ENCODE results near the gene IGF1.

Gene IGF1

DNA sequence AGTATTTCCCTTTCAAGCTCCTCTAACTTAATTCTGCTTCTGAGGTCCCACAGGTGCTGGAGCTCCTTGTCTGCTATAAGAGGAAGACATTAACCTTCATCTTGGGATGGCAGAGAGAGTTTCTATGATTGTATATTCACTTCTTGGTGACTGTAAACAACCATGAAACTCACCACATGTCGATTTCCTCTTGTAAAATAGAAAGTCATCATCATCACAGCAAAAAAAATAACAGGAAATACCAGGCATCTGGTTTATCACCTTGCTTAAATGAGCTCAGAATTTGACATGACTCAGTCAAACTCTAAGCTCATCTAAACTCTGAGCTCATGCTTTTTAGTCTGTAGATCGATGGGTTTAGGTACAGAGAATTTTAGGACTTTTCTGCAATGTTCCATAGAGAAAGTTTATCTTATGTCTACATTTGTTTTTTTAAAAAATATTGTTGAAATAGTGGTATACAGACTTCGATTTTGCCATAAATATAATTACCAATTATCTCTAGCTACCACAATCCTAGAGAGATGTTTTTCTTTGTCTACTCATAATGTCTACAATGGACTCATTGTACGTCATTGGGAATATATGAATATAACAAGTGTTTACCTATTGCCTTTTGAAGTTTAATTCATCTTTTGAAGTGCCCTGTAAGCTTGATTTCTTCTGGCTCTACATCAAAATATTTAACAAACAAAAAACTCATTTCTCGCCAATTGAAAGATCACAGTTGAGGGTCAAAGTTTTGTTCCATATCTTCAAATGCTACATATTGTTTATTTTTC is 58.4 kb downstream of the IGF1 start:
- H3K9ac ChIP-seq (ENCODE audit: low read depth, low read length): no peak overlapping the region
- no peaks in the 10 kb centered on the region for H3K27me3 ChIP-seq (ENCODE audit: control insufficient read depth, insufficient read depth, low read length)
- H3K4me3 ChIP-seq (ENCODE audit: low read depth, low read length): no peak overlapping the region
- no peaks in the 10 kb centered on the region for H3K4me1 ChIP-seq (ENCODE audit: control insufficient read depth, insufficient read depth, low read length)
- no peaks in the 10 kb centered on the region for H3K36me3 ChIP-seq (ENCODE audit: control insufficient read depth, insufficient read depth, low read length)
- no peaks in the 10 kb centered on the region for H3K9me3 ChIP-seq (ENCODE audit: control insufficient read depth, insufficient read depth, low read length)

DNA sequence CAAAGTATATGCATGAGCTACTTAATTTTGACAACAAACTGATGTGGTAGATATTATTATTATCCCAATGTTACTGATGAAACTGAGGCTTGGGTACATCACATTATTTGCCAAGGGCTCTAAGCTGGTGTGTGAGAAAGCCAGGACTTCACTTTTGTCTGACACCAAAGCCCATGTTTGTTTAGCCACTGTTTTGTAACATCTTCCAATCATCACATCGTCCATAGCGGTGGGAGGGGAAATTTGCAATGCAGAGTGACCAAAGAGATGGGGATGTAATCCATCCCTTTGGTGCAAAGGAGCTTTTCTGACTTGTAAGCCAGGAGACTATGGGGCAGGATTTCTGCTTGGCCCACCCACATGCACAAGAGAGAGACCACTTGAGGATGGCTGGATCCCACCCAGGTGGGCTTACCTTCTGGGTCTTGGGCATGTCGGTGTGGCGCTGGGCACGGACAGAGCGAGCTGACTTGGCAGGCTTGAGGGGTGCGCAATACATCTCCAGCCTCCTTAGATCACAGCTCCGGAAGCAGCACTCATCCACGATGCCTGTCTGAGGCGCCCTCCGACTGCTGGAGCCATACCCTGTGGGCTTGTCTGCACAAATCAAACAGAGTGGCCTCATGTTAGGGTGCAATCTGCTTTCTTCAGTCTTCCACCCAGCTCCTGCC is 61.1 kb downstream of the IGF1 start:
- no peaks in the 10 kb centered on the region for H3K9me3 ChIP-seq (ENCODE audit: control insufficient read depth, insufficient read depth, low read length)
- H3K9ac ChIP-seq (ENCODE audit: low read depth, low read length): no peak overlapping the region
- H3K36me3 ChIP-seq (ENCODE audit: control insufficient read depth, insufficient read depth, low read length): no peaks in the 10 kb centered on the region
- H3K27me3 ChIP-seq (ENCODE audit: control insufficient read depth, insufficient read depth, low read length): no peaks in the 10 kb centered on the region
- no peak overlapping the region for H3K4me3 ChIP-seq (ENCODE audit: low read depth, low read length)
- H3K4me1 ChIP-seq (ENCODE audit: control insufficient read depth, insufficient read depth, low read length): no peaks in the 10 kb centered on the region

DNA sequence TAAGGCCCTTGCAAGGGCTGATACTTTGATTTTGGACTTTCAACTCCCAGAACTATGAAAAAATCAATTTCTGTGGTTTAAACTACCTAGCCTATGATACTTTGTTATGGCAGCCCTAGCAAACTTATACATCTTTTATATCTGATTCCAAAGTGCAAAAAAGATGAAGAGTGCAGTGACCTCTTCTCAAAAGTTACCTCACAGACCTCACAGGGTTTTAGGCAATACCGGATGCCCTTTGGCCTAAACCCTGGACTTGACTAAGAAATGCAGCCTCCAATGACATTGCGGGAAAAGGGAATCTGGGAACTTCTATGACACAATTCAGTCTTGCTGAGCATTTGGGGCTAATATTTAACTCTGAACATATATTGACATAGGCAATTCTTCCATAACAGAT is 63.3 kb downstream of the IGF1 start:
- Histone ChIP-seq H3K4me1 (ENCODE audit: control insufficient read depth, insufficient read depth, low read length) (no peaks in the 10 kb centered on the region), H3K9me3 (ENCODE audit: control insufficient read depth, insufficient read depth, low read length) (no peaks in the 10 kb centered on the region), H3K36me3 (ENCODE audit: control insufficient read depth, insufficient read depth, low read length) (no peaks in the 10 kb centered on the region), H3K9ac (ENCODE audit: low read depth, low read length) (no peak overlapping the region), H3K27me3 (ENCODE audit: control insufficient read depth, insufficient read depth, low read length) (no peaks in the 10 kb centered on the region), H3K4me3 (ENCODE audit: low read depth, low read length) (no peak overlapping the region)

DNA sequence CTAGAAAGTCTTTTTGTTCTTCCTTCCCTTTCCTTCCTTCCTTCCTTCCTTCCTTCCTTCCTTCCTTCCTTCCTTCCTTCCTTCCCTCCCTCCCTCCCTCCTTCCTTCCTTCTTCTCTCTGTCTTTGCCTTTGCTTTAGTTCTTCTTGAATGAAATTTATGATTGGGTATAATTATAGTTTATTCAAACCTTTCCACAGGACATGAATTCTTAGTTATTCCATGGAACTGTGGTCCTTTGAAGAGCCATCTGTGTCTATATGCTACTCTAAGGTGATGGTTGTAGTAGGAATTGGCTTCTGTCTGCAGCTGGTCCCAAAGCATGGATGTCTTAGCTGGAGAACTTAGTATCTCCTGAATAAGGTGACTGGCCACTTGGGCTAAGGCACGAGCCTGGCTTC is 64.8 kb downstream of the IGF1 start:
- Histone ChIP-seq H3K9me3 (ENCODE audit: control insufficient read depth, insufficient read depth, low read length) (no peaks in the 10 kb centered on the region), H3K36me3 (ENCODE audit: control insufficient read depth, insufficient read depth, low read length) (no peaks in the 10 kb centered on the region), H3K27me3 (ENCODE audit: control insufficient read depth, insufficient read depth, low read length) (no peaks in the 10 kb centered on the region), H3K4me1 (ENCODE audit: control insufficient read depth, insufficient read depth, low read length) (no peaks in the 10 kb centered on the region), H3K9ac (ENCODE audit: low read depth, low read length) (no peak overlapping the region), H3K4me3 (ENCODE audit: low read depth, low read length) (no peak overlapping the region)

DNA sequence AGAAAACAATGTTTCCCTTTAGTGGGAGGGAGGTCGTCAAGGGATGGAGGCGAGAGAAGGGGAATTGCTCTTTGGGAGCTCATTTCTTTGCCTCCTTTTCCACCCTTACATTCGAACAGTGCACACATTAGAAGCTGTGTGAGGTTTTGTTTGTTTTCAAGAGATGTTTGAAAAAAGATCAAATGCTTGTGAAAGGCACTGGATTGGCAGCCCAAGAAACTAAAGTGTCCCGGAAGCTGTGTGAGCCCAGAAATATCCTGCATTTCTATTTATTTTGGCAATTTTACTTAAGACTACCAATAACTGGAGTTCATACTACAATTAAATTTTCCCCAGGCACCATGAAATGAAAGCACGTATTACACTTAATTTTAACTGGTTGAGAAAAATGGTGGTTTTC is 67.0 kb downstream of the IGF1 start:
- no peaks in the 10 kb centered on the region for H3K4me1 ChIP-seq (ENCODE audit: control insufficient read depth, insufficient read depth, low read length)
- H3K9ac ChIP-seq (ENCODE audit: low read depth, low read length): no peak overlapping the region
- no peaks in the 10 kb centered on the region for H3K27me3 ChIP-seq (ENCODE audit: control insufficient read depth, insufficient read depth, low read length)
- H3K9me3 ChIP-seq (ENCODE audit: control insufficient read depth, insufficient read depth, low read length): no peaks in the 10 kb centered on the region
- no peak overlapping the region for H3K4me3 ChIP-seq (ENCODE audit: low read depth, low read length)
- no peaks in the 10 kb centered on the region for H3K36me3 ChIP-seq (ENCODE audit: control insufficient read depth, insufficient read depth, low read length)

DNA sequence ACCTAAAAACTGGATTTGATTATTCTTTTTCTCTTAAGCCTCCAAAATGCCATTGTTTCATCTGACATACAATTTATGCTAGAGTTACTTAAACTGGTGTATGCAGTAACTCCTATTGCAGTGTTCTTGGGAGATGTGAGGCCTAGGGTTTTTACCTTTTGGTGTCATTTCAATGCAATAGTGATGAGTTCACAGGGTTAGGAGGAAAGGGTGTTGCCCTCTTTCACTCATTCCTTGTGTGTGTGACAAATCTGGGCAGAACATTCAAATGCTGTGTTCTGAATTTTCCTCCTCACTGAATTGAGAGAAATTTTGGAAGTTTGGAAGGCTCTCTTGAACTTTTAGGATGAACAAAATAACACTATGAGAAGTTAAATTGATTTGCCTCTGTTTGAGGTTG is 69.9 kb downstream of the IGF1 start:
- no peak overlapping the region for H3K4me3 ChIP-seq (ENCODE audit: low read depth, low read length)
- no peaks in the 10 kb centered on the region for H3K4me1 ChIP-seq (ENCODE audit: control insufficient read depth, insufficient read depth, low read length)
- H3K36me3 ChIP-seq (ENCODE audit: control insufficient read depth, insufficient read depth, low read length): no peaks in the 10 kb centered on the region
- H3K27me3 ChIP-seq (ENCODE audit: control insufficient read depth, insufficient read depth, low read length): no peaks in the 10 kb centered on the region
- no peak overlapping the region for H3K9ac ChIP-seq (ENCODE audit: low read depth, low read length)
- no peaks in the 10 kb centered on the region for H3K9me3 ChIP-seq (ENCODE audit: control insufficient read depth, insufficient read depth, low read length)

DNA sequence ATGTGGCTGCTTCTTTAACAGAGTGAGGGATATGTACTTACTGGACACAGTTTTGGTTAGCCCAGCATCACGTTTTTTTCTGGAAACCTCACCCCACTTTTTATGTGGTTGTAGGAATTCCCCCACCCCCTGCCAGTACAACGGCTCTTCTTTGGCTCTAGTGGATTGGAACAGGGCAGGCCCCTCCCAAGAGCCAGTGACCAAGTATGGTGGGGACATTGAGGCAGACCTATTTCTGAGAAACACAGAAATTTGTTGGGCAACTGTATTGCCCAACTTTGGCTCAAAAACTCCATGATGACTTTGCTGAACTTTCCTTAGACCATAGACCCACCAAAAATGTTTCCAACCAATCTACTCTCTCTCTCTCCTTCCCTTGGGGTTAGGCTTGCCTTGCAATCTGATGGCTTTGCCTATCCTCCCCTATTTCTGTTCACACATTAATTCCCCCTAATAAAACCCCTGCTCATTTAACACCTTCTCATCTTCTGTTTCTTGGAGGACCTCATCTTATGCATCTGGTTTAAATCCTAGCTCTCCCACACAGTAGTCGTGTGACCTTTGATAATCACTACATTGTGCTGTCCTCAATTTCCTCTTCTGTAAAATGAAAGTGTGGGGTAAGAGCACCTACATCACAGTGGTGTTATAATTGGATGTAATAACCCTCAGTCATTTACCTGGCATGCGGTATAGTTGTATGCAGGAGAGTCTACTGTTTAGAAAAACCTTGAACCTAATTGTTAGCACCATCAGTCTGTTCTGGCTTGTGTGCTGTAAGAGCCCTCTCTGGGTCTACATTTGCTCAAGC is 71.7 kb downstream of the IGF1 start:
- no peaks in the 10 kb centered on the region for H3K4me1 ChIP-seq (ENCODE audit: control insufficient read depth, insufficient read depth, low read length)
- no peak overlapping the region for H3K4me3 ChIP-seq (ENCODE audit: low read depth, low read length)
- H3K9me3 ChIP-seq (ENCODE audit: control insufficient read depth, insufficient read depth, low read length): no peaks in the 10 kb centered on the region
- H3K36me3 ChIP-seq (ENCODE audit: control insufficient read depth, insufficient read depth, low read length): no peaks in the 10 kb centered on the region
- no peak overlapping the region for H3K9ac ChIP-seq (ENCODE audit: low read depth, low read length)
- H3K27me3 ChIP-seq (ENCODE audit: control insufficient read depth, insufficient read depth, low read length): no peaks in the 10 kb centered on the region

DNA sequence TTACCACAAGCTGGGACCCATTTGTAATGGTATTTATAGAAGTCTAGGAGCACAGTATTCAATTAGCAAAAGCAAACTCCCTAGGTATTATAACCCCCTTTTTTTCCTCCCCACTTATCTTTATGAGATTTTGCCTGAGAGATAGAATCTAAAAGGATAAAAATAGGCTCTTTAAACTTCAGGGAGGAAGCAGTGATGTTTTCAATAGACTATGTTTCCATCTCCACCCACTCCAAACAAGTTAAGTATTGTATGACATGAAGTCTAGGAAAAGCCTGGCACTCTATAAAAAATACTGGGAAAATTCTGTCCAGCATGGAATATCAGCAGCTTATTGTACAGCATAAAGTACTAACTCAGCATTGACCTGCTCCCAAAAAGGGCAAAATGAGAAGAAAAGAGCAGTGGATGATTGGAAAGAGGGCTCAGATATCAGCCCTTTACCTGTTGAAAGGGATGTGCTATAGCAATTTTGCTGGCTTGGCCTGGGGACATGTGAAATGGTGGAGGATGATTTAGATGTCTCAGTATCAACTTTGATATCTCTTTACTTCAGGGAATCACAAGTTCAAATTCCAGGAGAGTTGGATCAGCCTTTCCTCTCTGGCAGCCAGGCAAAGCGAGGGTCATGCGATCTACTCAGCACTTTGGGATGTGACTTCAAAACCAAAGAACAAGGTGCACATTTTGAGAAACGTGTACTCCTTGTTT is 72.4 kb downstream of the IGF1 start:
- Histone ChIP-seq H3K4me3 (ENCODE audit: low read depth, low read length) (no peak overlapping the region), H3K27me3 (ENCODE audit: control insufficient read depth, insufficient read depth, low read length) (no peaks in the 10 kb centered on the region), H3K4me1 (ENCODE audit: control insufficient read depth, insufficient read depth, low read length) (no peaks in the 10 kb centered on the region), H3K36me3 (ENCODE audit: control insufficient read depth, insufficient read depth, low read length) (no peaks in the 10 kb centered on the region), H3K9ac (ENCODE audit: low read depth, low read length) (no peak overlapping the region), H3K9me3 (ENCODE audit: control insufficient read depth, insufficient read depth, low read length) (no peaks in the 10 kb centered on the region)

DNA sequence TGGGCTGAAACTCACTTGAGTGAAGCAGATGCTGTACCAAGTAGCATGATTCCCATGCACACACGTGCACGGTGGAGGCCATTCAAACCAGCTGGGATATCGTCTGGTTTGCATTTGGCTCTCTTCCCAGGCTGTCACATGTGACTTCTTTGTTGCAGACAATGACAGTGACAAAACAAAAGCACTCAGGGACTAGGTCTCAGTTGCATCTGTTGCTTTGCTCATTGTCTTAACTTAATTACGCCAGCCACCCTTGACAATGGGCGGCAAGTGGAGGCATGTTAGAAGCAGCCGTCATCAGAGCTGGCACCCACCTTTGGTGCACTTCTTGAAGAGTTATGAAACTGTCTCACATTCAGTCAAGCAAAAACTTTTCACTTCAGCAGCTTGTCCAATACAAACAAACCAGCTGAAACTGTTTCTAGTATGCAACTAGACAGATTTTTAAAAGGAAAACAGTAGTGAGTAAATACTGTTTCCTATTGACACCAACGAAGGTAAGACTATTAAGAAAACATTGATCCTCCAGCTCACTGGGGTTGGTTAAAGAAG is 74.3 kb downstream of the IGF1 start:
- no peaks in the 10 kb centered on the region for H3K27me3 ChIP-seq (ENCODE audit: control insufficient read depth, insufficient read depth, low read length)
- no peaks in the 10 kb centered on the region for H3K36me3 ChIP-seq (ENCODE audit: control insufficient read depth, insufficient read depth, low read length)
- H3K4me1 ChIP-seq (ENCODE audit: control insufficient read depth, insufficient read depth, low read length): no peaks in the 10 kb centered on the region

DNA sequence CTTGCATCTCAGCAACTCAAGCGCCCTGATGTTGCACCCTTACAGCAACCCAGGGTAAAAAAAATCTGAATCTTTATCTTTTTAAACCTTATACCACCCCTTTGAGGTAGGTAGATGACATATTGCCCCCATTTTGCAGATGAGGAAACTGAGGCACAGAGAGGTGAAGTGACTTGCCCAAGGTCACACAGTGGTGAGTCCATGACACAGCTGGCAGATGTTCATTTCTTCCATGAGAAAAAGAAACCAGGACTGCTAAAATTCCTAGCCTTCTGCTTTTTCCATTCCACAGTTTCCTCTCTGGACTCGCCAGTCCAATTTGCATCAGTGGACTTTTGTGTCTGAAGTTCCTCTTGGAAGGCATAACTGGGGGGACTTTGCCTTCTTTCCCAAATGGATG is 79.3 kb downstream of the IGF1 start:
- Histone ChIP-seq H3K9me3 (ENCODE audit: control insufficient read depth, insufficient read depth, low read length) (no peaks in the 10 kb centered on the region), H3K4me1 (ENCODE audit: control insufficient read depth, insufficient read depth, low read length) (no peaks in the 10 kb centered on the region), H3K36me3 (ENCODE audit: control insufficient read depth, insufficient read depth, low read length) (no peaks in the 10 kb centered on the region), H3K4me3 (ENCODE audit: low read depth, low read length) (no peak overlapping the region), H3K9ac (ENCODE audit: low read depth, low read length) (no peak overlapping the region), H3K27me3 (ENCODE audit: control insufficient read depth, insufficient read depth, low read length) (no peaks in the 10 kb centered on the region)

More for the DNA sequence above, 74.3 kb downstream of the IGF1 start:
- H3K9ac ChIP-seq (ENCODE audit: low read depth, low read length): no peak overlapping the region
- H3K9me3 ChIP-seq (ENCODE audit: control insufficient read depth, insufficient read depth, low read length): no peaks in the 10 kb centered on the region
- H3K4me3 ChIP-seq (ENCODE audit: low read depth, low read length): no peak overlapping the region

DNA sequence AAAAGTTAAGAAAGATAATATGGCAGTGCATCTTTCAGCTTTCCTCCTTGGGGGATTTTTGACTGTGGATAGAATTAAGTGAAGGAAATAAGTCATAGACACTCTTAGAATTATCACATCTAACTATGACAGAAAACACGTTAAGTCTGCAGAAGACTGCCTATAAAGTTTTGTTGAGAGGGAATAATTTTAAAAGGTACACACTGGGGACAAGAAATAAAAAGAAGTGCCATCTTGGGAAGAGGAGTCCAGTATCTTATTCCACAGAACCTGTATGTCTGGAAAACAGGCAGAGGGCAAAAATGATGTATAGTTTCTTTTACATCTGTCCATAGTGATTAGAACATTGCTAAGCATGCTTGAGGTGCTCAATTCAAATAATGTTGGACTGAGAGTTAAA is 80.7 kb downstream of the IGF1 start:
- no peaks in the 10 kb centered on the region for H3K36me3 ChIP-seq (ENCODE audit: control insufficient read depth, insufficient read depth, low read length)
- no peaks in the 10 kb centered on the region for H3K27me3 ChIP-seq (ENCODE audit: control insufficient read depth, insufficient read depth, low read length)
- H3K9me3 ChIP-seq (ENCODE audit: control insufficient read depth, insufficient read depth, low read length): no peaks in the 10 kb centered on the region
- H3K4me1 ChIP-seq (ENCODE audit: control insufficient read depth, insufficient read depth, low read length): no peaks in the 10 kb centered on the region
- H3K4me3 ChIP-seq (ENCODE audit: low read depth, low read length): no peak overlapping the region
- no peak overlapping the region for H3K9ac ChIP-seq (ENCODE audit: low read depth, low read length)
